C4-2B (cell line): Measurements from ENCODE around the gene EFCC1.

Source experiments
- H3K27ac ChIP-seq: fragments of 450-650 bp; 2 replicates; pipeline ENCODE4 v1.5.1; 2017
- ZFX ChIP-seq: fragments of 450-650 bp; IDR thresholded peaks from 2 replicates; pipeline ENCODE4 v1.6.1; 2017
- TF ChIP-seq, protein P1 (sequence below): fragments of 450-650 bp; conservative IDR thresholded peaks from 2 replicates; pipeline ENCODE4 v1.5.1; 2017; ENCODE audit warnings: mild to moderate bottlenecking

The EFCC1 gene

GRCh38 chr3:128988286-128988685, 12.8 kb upstream of the EFCC1 start:
- TF ChIP-seq ZFX, result no peak
- TF ChIP-seq, protein P1, sequence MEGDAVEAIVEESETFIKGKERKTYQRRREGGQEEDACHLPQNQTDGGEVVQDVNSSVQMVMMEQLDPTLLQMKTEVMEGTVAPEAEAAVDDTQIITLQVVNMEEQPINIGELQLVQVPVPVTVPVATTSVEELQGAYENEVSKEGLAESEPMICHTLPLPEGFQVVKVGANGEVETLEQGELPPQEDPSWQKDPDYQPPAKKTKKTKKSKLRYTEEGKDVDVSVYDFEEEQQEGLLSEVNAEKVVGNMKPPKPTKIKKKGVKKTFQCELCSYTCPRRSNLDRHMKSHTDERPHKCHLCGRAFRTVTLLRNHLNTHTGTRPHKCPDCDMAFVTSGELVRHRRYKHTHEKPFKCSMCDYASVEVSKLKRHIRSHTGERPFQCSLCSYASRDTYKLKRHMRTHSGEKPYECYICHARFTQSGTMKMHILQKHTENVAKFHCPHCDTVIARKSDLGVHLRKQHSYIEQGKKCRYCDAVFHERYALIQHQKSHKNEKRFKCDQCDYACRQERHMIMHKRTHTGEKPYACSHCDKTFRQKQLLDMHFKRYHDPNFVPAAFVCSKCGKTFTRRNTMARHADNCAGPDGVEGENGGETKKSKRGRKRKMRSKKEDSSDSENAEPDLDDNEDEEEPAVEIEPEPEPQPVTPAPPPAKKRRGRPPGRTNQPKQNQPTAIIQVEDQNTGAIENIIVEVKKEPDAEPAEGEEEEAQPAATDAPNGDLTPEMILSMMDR, result no peak
- H3K27ac ChIP-seq, result no peak overlapping the region

GRCh38 chr3:128991355-128991895, 9.7 kb upstream of the EFCC1 start:
- H3K27ac ChIP-seq, result no peak overlapping the region
- no peak for TF ChIP-seq ZFX
- TF ChIP-seq, protein P1, result no peak

GRCh38 chr3:128992926-128993460, 8.1 kb upstream of the EFCC1 start:
- no peak overlapping the region; the same call in 1 of the 2 replicates for H3K27ac ChIP-seq
- TF ChIP-seq, protein P1, result no peak
- TF ChIP-seq ZFX, result no peak

- TF ChIP-seq ZFX, result peak; percentile 33; the same call in 1 of the 2 replicates
- TF ChIP-seq, protein P1, result no peak
- peak within 1 kb of the TSS; percentile 31 for H3K27ac ChIP-seq
These were observed 7.5 kb upstream of the EFCC1 start, which contains the start of gene CFAP92 for GRCh38 chr3:128993461-128994172. CFAP92 (minus strand) TSS chr3:128994076; CDS start chr3:128993304, 772 bp downstream.

DNA sequence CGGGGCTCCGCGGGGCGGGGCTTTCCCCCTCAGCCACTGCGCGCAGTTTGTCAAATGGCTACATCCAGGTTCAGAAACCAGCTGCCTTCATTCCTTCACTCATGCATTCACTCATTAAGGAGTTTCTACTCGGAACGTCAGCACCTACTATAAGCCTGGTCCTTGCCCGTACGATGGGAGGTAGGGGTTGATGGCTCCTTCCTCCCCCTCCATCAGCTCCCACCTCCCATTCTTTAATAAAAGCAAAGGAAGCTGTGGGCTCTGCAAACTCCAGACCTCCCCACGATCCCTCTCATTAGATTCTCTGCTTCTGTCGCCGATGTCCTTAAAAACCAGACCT, 7.0 kb upstream of the EFCC1 start:
- peak overlapping the region; percentile 31 for H3K27ac ChIP-seq
- TF ChIP-seq ZFX, result no peak
- TF ChIP-seq, protein P1, result no peak

DNA sequence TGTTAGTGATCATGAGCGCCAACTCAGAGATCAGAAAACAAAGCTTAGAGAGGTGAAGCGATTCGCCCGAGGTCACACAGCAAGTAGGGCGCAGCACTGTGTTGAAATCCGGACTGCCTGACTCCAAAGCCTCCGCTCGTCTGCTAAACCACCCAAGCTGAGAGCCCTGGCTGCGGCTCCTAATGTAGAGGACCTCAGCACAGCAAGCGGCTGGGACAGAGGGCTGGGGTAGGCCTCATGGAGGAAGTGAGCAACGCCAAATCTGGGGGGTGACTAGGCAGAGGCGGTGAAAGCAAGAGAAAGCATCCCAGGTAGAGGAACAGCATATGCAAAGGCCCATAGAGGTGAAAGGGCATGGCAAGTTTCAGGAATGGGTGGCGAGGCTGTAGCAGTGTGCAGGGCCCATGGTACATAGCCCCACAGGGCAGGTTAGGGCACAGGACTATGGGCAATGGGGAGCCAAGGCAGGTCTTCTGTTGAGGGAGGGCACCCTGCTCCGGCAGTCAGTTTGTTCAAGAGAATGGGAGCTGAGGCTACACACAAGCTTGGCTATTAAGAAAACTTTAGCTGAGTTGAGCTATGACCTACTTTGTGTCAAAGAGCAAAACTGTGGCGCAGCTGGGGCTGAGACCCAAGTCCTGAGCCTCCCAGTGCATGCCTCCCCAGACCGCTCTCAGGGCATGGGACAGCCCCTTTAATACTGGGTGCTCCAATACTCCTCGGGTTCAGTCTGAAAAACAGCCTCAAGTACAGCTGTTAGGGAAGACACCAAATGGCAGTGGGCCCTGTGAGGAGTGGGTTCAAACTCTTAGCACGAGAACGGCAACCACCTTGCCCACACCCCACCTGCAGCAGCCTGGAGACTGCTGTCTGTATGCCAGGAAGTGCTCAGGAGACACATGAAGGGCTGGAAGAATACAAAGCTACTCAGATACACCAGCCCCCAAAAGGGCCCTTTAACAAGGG, 6.2 kb upstream of the EFCC1 start:
- peak overlapping the region; percentile 9 for H3K27ac ChIP-seq
- TF ChIP-seq, protein P1, result no peak
- TF ChIP-seq ZFX, result no peak
